GM10266 (cell line): ENCODE data around the gene DENND1A.

ENCODE experiments used
- DNase-seq: peaks from one replicate; pipeline ENCODE4 v3.0.0; 2012; ENCODE audit errors: extremely low spot score
- CTCF ChIP-seq: IDR thresholded peaks from 2 replicates; pipeline ENCODE4 v1.5.1; 2012; ENCODE audit warnings: mild to moderate bottlenecking, low read depth; ENCODE audit not compliant: control insufficient read depth, insufficient read depth; ENCODE audit errors: missing control alignments

DENND1A gene

DNA sequence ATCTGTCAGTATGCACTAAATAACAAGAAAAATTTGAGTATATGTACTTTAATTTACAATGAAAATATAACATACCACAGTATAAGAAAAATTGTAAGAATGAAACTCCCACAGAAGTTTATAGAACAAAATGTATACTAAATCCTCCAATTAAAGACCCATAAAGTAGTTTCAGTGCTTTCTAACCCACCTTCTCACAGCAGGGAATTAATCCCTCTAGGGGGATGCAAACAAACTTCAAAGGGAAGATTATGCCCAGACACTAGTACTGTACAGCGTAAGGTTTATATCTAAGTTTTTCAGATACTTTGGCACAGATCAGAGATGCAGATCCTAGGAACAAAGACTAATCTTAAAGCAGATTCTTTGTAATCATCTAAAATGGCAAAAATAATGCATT lies 57.2 kb downstream of the DENND1A start:
- no peak for TF ChIP-seq CTCF
- no peak for DNase-seq

- no peak for DNase-seq
Observed at GRCh38 chr9:123871781-123872180, 58.1 kb downstream of the DENND1A start.

DNA sequence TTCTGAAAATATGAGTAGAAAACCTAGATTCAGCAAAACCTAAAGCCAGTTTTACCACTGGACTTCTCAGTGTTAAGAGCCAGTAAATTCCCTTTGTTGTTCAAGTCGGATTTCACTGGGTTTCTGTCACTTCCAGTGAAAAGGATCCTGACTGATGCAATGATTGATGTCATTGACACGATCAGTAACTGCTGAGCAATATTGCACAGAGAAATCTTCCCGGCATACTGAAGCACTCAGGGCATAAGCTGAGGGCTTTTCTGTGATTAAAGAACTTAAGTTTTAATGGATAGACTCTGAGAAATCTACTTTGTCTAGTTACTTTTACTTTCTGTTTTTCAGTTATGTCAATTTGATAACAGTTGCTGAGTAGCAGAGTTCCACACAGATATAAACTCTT lies 61.9 kb downstream of the DENND1A start:
- TF ChIP-seq CTCF = no peak
- DNase-seq = no peak

More at GRCh38 chr9:123871781-123872180, 58.1 kb downstream of the DENND1A start:
- TF ChIP-seq CTCF = no peak

DNA sequence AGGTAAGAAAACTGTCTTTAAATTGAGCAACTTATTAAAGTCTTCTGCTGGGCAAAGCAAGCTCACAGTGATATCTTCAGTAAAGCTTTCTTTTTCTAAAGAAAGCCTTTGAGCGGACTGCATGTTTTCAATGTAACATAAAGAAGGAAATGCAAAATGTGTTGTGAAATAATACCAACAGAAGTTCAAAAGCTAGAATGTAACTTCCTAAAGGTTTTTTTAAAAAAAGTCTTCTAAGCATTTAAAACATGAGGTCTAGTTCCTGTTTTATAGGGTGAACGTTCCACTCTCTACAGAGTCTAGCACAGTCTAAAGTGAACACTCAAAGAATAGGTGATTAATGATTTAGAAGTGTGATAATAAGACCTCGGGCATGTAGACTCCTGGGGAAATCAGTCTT lies 62.9 kb downstream of the DENND1A start:
- TF ChIP-seq CTCF = no peak
- DNase-seq = peak; percentile 16

GRCh38 chr9:123866497-123866896 lies 63.4 kb downstream of the DENND1A start:
- no peak for DNase-seq
- no peak for TF ChIP-seq CTCF

DNA sequence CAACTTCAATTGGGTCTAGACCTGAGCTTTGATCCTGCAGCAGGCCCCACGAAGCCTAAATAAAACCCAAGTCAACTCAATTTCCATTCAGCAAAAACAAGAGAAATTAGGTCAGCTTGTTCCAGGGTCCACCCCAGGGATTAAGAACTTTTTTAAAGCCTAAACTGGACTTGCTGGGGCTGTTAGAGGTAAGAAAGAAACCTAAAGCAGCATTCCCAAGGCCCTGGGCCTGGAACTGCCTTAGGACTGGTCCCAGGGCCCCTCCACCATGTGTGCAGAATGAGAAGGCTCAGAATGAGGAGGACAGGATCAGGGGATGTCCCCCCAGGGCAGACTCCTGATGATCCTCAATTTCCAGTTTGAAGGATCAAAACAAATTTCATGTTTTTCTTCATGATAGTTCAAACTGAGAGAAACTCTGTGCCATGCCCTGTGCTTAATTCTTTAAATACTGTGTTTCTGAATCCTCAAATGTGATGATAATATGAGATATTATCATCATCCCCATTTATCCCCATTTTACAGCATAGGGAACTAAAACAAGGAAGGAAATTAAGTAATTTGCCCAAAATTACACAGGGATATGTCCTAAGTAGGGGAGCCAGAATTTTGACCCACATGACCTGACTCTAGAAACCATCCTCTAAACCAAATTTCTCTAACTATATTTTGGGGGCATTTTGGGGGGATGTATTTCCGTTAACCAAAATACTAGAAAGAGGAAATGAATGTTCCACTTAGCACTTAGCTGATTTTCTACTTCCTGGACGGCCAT lies 64.5 kb downstream of the DENND1A start:
- DNase-seq = no peak

More for the DNA sequence above, 64.5 kb downstream of the DENND1A start:
- no peak for TF ChIP-seq CTCF
